IMR-90 (cell line): ENCODE data around the gene ATP8B2. TPM values are rescaled to one million over a fixed set of nuclear protein-coding genes. Genes with fewer than 3 reads are reported as not detected.

ENCODE experiments used
- ATAC-seq: fragments of 200-7000 bp; cut with Tn5 transposase; 2 replicates; pipeline ENCODE4 v1.9.1; 2020; ENCODE audit warnings: low read depth, mild to moderate bottlenecking, moderate library complexity
- BruUV-seq: library from RNA; stranded (reverse); fragments of 400-500 nt; replicated peaks from 2 replicates; lab custom pipeline; 2021; lab: Mats Ljungman, UMichigan
- CTCF ChIA-PET: fragments of 300-600 bp; formaldehyde crosslinking; extraction: SDS; loops from one replicate; lab custom pipeline; 2021; ENCODE audit warnings: antibody characterized with exemption; lab: Yijun Ruan, JAX
- POLR2A ChIA-PET: fragments of 300-600 bp; sonication (Branson Sonifier 250); formaldehyde crosslinking; loops from one replicate; lab custom pipeline; 2022; ENCODE audit warnings: antibody characterized with exemption; ENCODE audit not compliant: unreplicated experiment; lab: Charles Lee
- DNase-seq: peaks from one replicate; pipeline ENCODE4 v3.0.0; 2013
- H2AFZ ChIP-seq: replicated peaks from 2 replicates; pipeline ENCODE3; 2013; ENCODE audit warnings: low read length, mild to moderate bottlenecking; ENCODE audit not compliant: poor library complexity
- H2AK5ac ChIP-seq: 2 replicates; pipeline ENCODE4 v1.6.1; 2013; ENCODE audit warnings: low read depth, low read length, inconsistent platforms
- H2AK9ac ChIP-seq: replicated peaks from 2 replicates; pipeline ENCODE3; 2013; ENCODE audit warnings: mild to moderate bottlenecking, low read depth, low read length, moderate library complexity; ENCODE audit not compliant: poor library complexity
- H2BK120ac ChIP-seq: 2 replicates; pipeline ENCODE4 v1.6.1; 2013; ENCODE audit warnings: low read depth, low read length, inconsistent platforms
- H2BK15ac ChIP-seq: 3 replicates; pipeline ENCODE4 v1.6.1; 2013; ENCODE audit warnings: low read depth, low read length, inconsistent platforms
- H2BK20ac ChIP-seq: 2 replicates; pipeline ENCODE4 v1.6.1; 2013; ENCODE audit warnings: low read depth, mild to moderate bottlenecking, inconsistent platforms, low read length, moderate library complexity
- H2BK5ac ChIP-seq: 2 replicates; pipeline ENCODE4 v1.6.1; 2013; ENCODE audit warnings: mild to moderate bottlenecking, low read depth, low read length, inconsistent platforms; ENCODE audit not compliant: poor library complexity, severe bottlenecking
- H3K14ac ChIP-seq: replicated peaks from 2 replicates; pipeline ENCODE4 v1.6.1; 2013; ENCODE audit warnings: low read depth, low read length, inconsistent platforms
- H3K18ac ChIP-seq: 2 replicates; pipeline ENCODE4 v1.6.1; 2013; ENCODE audit warnings: low read depth, low read length, control low read depth
- H3K23ac ChIP-seq: 2 replicates; pipeline ENCODE4 v1.6.1; 2013; ENCODE audit warnings: low read depth, low read length, inconsistent platforms
- H3K27ac ChIP-seq: 2 replicates; pipeline ENCODE4 v1.5.1; 2013; ENCODE audit warnings: mild to moderate bottlenecking, control low read depth, low read length; ENCODE audit not compliant: insufficient read depth
- H3K27me3 ChIP-seq: 2 replicates; pipeline ENCODE4 v1.6.1; 2013; ENCODE audit warnings: low read length; ENCODE audit not compliant: control insufficient read depth, insufficient read depth
- H3K36me3 ChIP-seq: 2 replicates; pipeline ENCODE4 v1.6.1; 2013; ENCODE audit warnings: low read length, mixed read lengths; ENCODE audit not compliant: control insufficient read depth, insufficient read depth
- H3K4ac ChIP-seq: 2 replicates; pipeline ENCODE4 v1.6.1; 2013; ENCODE audit warnings: low read depth, low read length, inconsistent platforms
- H3K4me1 ChIP-seq: 2 replicates; pipeline ENCODE4 v1.6.1; 2013; ENCODE audit warnings: low read length, mixed read lengths; ENCODE audit not compliant: control insufficient read depth, insufficient read depth
- H3K4me2 ChIP-seq: 2 replicates; pipeline ENCODE4 v1.6.1; 2013; ENCODE audit warnings: low read depth, mild to moderate bottlenecking, control low read depth, low read length, moderate library complexity
- H3K4me3 ChIP-seq: 2 replicates; pipeline ENCODE4 v1.5.1; 2013; ENCODE audit warnings: low read depth, mild to moderate bottlenecking, control low read depth, low read length, moderate library complexity; ENCODE audit not compliant: insufficient read depth
- H3K56ac ChIP-seq: 2 replicates; pipeline ENCODE4 v1.6.1; 2013; ENCODE audit warnings: low read length, inconsistent platforms; ENCODE audit not compliant: insufficient read depth; ENCODE audit errors: extremely low read depth
- H3K79me1 ChIP-seq, 2 experiments: 2 replicates each; pipeline ENCODE4 v1.6.1; 2013; ENCODE audit warnings: low read length in 2 of 2, inconsistent platforms in 1 of 2, low read depth in 1 of 2
- H3K9ac ChIP-seq: 2 replicates; pipeline ENCODE4 v1.6.1; 2013; ENCODE audit warnings: low read depth, low read length, control low read depth
- H3K9me1 ChIP-seq: 2 replicates; pipeline ENCODE4 v1.6.1; 2013; ENCODE audit warnings: low read length, inconsistent platforms; ENCODE audit not compliant: insufficient read depth
- H3K9me3 ChIP-seq: 2 replicates; pipeline ENCODE4 v1.6.1; 2013; ENCODE audit warnings: low read length; ENCODE audit not compliant: control insufficient read depth, insufficient read depth
- H4K20me1 ChIP-seq: 2 replicates; pipeline ENCODE4 v1.6.1; 2013; ENCODE audit warnings: low read length, inconsistent platforms; ENCODE audit not compliant: insufficient read depth
- H4K5ac ChIP-seq: 2 replicates; pipeline ENCODE4 v1.6.1; 2013; ENCODE audit warnings: mild to moderate bottlenecking, low read depth, low read length, control low read depth
- H4K8ac ChIP-seq, 2 experiments: 2 replicates each; pipeline ENCODE4 v1.6.1; 2013; ENCODE audit warnings: low read depth in 2 of 2, low read length in 2 of 2, control low read depth in 1 of 2, inconsistent platforms in 1 of 2
- H4K91ac ChIP-seq: 2 replicates; pipeline ENCODE4 v1.6.1; 2013; ENCODE audit warnings: low read depth, low read length, inconsistent platforms; ENCODE audit not compliant: insufficient read depth
- BHLHE40 ChIP-seq: fragments of 150-350 bp; IDR thresholded peaks from 2 replicates; pipeline ENCODE4 v1.6.1; 2016; ENCODE audit warnings: mild to moderate bottlenecking, low read depth, low read length
- CEBPB ChIP-seq: IDR thresholded peaks from 2 replicates; pipeline ENCODE4 v1.6.1; 2012; ENCODE audit warnings: low read depth, low read length, improper control_type of control experiment
- CHD1 ChIP-seq: IDR thresholded peaks from 2 replicates; pipeline ENCODE4 v1.6.1; 2012; ENCODE audit warnings: low read depth, low read length, improper control_type of control experiment
- CTCF ChIP-seq: conservative IDR thresholded peaks from 2 replicates; pipeline ENCODE4 v1.5.1; 2012; ENCODE audit warnings: mild to moderate bottlenecking, low read depth, low read length, improper control_type of control experiment
- ELK1 ChIP-seq: fragments of 150-350 bp; IDR thresholded peaks from 2 replicates; pipeline ENCODE4 v1.6.1; 2016; ENCODE audit warnings: low read depth, mild to moderate bottlenecking, low read length, moderate library complexity, borderline replicate concordance
- FOS ChIP-seq: fragments of 150-350 bp; IDR thresholded peaks from 2 replicates; pipeline ENCODE4 v1.6.1; 2016; ENCODE audit warnings: low read depth, low read length
- MAFK ChIP-seq: IDR thresholded peaks from 2 replicates; pipeline ENCODE4 v1.6.1; 2012; ENCODE audit warnings: low read depth, low read length, improper control_type of control experiment
- MAZ ChIP-seq: IDR thresholded peaks from 2 replicates; pipeline ENCODE4 v1.6.1; 2012; ENCODE audit warnings: low read depth, mild to moderate bottlenecking, low read length, improper control_type of control experiment, moderate library complexity, borderline replicate concordance
- MXI1 ChIP-seq: IDR thresholded peaks from 2 replicates; pipeline ENCODE4 v1.6.1; 2012; ENCODE audit warnings: low read depth, mild to moderate bottlenecking, low read length, moderate library complexity, borderline replicate concordance
- NFE2L2 ChIP-seq: fragments of 150-350 bp; IDR thresholded peaks from 2 replicates; pipeline ENCODE4 v1.6.1; 2016; ENCODE audit warnings: low read depth, mild to moderate bottlenecking, low read length
- POLR2A ChIP-seq: IDR thresholded peaks from 2 replicates; pipeline ENCODE4 v1.6.1; 2012; ENCODE audit warnings: mild to moderate bottlenecking, low read depth, low read length
- RAD21 ChIP-seq: IDR thresholded peaks from 2 replicates; pipeline ENCODE4 v1.6.1; 2012; ENCODE audit warnings: low read length, improper control_type of control experiment
- RCOR1 ChIP-seq: IDR thresholded peaks from 2 replicates; pipeline ENCODE4 v1.6.1; 2012; ENCODE audit warnings: mild to moderate bottlenecking, low read length, improper control_type of control experiment; ENCODE audit not compliant: insufficient replicate concordance
- RFX5 ChIP-seq: IDR thresholded peaks from 2 replicates; pipeline ENCODE4 v1.8.0; 2012; ENCODE audit warnings: low read depth, mild to moderate bottlenecking, low read length, moderate library complexity
- SMC3 ChIP-seq: fragments of 150-350 bp; IDR thresholded peaks from 2 replicates; pipeline ENCODE4 v1.6.1; 2016; ENCODE audit warnings: low read depth, mild to moderate bottlenecking, antibody characterized with exemption, low read length, moderate library complexity
- USF2 ChIP-seq: fragments of 150-350 bp; IDR thresholded peaks from 2 replicates; pipeline ENCODE4 v1.6.1; 2017; ENCODE audit warnings: mild to moderate bottlenecking, antibody characterized with exemption, low read length, low read depth
- WGBS, 2 experiments: methylation state at CpG; one replicate each; pipeline versions ENCODE4 v1.1.5 to v1.1.7; 2013; ENCODE audit warnings: missing lambda C conversion rate in 2 of 2; ENCODE audit not compliant: insufficient read length in 1 of 2; ENCODE audit errors: extremely low coverage in 2 of 2; 5-methylcytosine and 5-hydroxymethylcytosine counted together
- dilution Hi-C: fragments of 300-500 bp; cut with HindIII; formaldehyde crosslinking; loops from one replicate; pipeline ENCODE4 v1.14.3; 2018; ENCODE audit warnings: low sequenced_read_pairs; ENCODE audit not compliant: unreplicated experiment
- in situ Hi-C: fragments of 300-500 bp; cut with MboI; formaldehyde crosslinking; loops from 3 replicates; pipeline ENCODE4 v1.14.3; 2019; ENCODE audit warnings: low sequenced_read_pairs, inconsistent platforms, mixed read lengths
- intact Hi-C: fragments of 100-400 bp; cut with micrococcal nuclease; formaldehyde crosslinking; loops from 2 replicates; pipeline ENCODE4 v1.10.0; 2022
- polyA plus RNA-seq, 3 experiments: library from polyadenylated mRNA; depleted of rRNA; stranded (reverse); fragments of >200 nt; gene quantifications; 2 replicates each; pipeline ENCODE4 v1.2.3, GENCODE V29; 2012; ENCODE audit warnings: low replicate concordance in 1 of 3
- total RNA-seq: library from RNA; depleted of rRNA; stranded (reverse); fragments of >200 nt; gene quantifications from 2 replicates; pipeline ENCODE4 v1.2.3, GENCODE V29; 2012

The ATP8B2 gene
- total and polyA plus RNA-seq, 2 of the 4 experiments (the other 2 are of a cell fraction), result 79.4 to 91.0 TPM

- Histone ChIP-seq H2BK20ac (no peak overlapping the region), H3K36me3 (no peaks in the 10 kb centered on the region), H3K9ac (no peak overlapping the region), H3K23ac (no peak overlapping the region), H2AK9ac (no peak overlapping the region), H3K4me2 (no peak overlapping the region), H3K14ac (no peak overlapping the region), H4K91ac (no peak overlapping the region), H2BK120ac (no peak overlapping the region), H3K18ac (no peak overlapping the region), H3K4me3 (no peak overlapping the region), H2AFZ (no peak overlapping the region), H2BK15ac (no peak overlapping the region), H3K9me1 (no peaks in the 10 kb centered on the region), H3K79me1 (no peaks in the 10 kb centered on the region), H4K8ac (no peak overlapping the region), H4K5ac (no peak overlapping the region), H3K4me1 (no peaks in the 10 kb centered on the region), H4K20me1 (no peaks in the 10 kb centered on the region; the same call in 1 of the 2 replicates), H2BK5ac (no peak overlapping the region), H3K9me3 (no peaks in the 10 kb centered on the region), H3K56ac (no peak overlapping the region), H3K27ac (no peak overlapping the region), H3K4ac (no peak overlapping the region), H3K27me3 (peaks cover 15% of the 10 kb centered on the region), H2AK5ac (no peak overlapping the region)
- ChIA-PET POLR2A (no interaction called here), CTCF (interaction anchor here (0.6 kb wide), 1 partner anchor 64 kb away, joined by 3 read pairs; no protein-coding TSS in a partner anchor)
- DNase-seq (no peak), ATAC-seq (no peak)
- TF ChIP-seq MAZ, result no peak
- TF ChIP-seq FOS, result no peak
- no peak for TF ChIP-seq POLR2A
- no peak for TF ChIP-seq USF2
- TF ChIP-seq MAFK, result no peak
- TF ChIP-seq ELK1, result no peak
- TF ChIP-seq RFX5, result no peak
- TF ChIP-seq SMC3, result no peak
- no peak for TF ChIP-seq RAD21
- no peak for TF ChIP-seq CTCF
- TF ChIP-seq RCOR1, result no peak
- no peak for TF ChIP-seq CEBPB
- TF ChIP-seq BHLHE40, result no peak
- TF ChIP-seq MXI1, result no peak
- TF ChIP-seq NFE2L2, result no peak
- no peak for TF ChIP-seq CHD1
- in situ Hi-C loops, result no loop called here
- no TSS peak for BruUV-seq
- WGBS, 2 experiments, result no CpG with 5 or more reads among the region's 4 CpGs
- intact Hi-C loops, result no loop called here
- dilution Hi-C loops, result no loop called here
These were observed 73.4 kb downstream of the ATP8B2 start for GRCh38 chr1:154398678-154399077.
